Activated CD4-positive, CD25-positive, alpha-beta regulatory T cell treated with anti-CD3 and anti-CD28 coated beads, Interleukin-2, amount 50 U/mL, for 16 hours (primary cell): ENCODE measurements around the gene NABP1.

ENCODE experiments used
- DNase-seq: peaks from one replicate; pipeline ENCODE4 v3.0.0-alpha.2; 2020; ENCODE audit warnings: low read depth, low spot score

The NABP1 gene

GRCh38 chr2:191649519-191649918, 28.4 kb upstream of the NABP1 start:
- no peak for DNase-seq

DNA sequence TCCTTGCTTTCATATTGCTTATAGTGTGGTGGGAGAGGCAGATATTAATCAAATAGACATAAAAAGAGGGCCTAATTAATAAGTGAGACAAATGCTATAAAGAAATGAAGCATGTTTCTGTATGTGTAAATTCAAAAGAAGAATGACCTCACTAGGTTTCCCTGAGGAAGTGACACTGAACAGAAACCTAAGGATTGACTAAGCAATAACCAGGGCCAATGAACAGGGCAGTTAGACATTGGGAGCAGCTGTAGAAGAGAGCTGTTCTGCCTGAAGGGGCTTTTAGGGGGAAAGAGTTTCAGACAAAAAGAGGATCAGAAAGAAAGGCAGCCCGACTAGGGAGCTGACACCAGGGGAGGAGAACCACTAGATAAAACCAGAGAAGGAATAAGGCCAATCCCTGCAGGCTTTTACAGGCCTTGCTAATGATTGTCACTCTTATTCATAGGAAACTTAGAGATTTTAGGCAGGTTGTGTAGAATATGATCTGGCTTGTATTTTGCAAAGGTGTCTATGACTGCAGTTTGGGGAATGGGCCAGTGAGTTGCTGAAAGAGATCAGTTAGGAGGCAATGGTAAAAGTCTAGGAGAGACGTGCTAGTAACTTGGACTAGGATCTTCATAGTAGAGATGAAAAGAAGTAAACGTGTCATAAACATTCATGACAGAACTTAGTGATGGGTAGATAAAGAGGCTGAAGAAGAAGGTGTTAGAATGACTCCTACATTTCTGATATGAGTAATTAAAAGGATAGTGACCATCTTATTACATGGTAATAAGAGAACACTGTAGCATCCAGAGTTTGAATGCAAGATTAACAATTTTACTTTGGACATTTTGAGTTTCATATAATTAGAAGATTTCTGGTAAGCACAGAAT, 26.8 kb upstream of the NABP1 start:
- no peak for DNase-seq

GRCh38 chr2:191653667-191654391, 24.1 kb upstream of the NABP1 start:
- DNase-seq, result no peak

DNA sequence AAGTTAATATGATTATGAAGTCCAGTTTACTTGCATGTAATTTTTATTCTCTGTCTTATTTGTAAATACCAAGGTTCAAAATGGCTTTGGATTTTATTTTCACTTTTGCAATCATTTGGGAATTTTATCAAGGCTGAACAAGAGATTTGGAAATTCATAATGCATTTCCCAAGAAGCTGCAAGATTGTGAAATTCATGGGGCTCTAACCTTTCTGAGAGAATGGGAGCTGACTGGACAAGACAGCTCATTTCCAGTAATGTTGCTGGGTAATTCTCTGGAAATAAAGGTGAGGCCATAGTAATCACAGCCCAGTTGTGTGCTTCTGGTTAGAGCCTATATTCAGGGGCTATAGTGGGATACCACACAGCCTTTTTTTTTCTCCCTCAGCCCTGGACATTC, 21.5 kb upstream of the NABP1 start:
- no peak for DNase-seq

GRCh38 chr2:191656792-191657191, 21.1 kb upstream of the NABP1 start:
- DNase-seq, result no peak

- no peak for DNase-seq
Measured at GRCh38 chr2:191657977-191658376, 20.0 kb upstream of the NABP1 start.

- DNase-seq, result no peak
Measured at GRCh38 chr2:191659198-191659597, 18.7 kb upstream of the NABP1 start.

DNA sequence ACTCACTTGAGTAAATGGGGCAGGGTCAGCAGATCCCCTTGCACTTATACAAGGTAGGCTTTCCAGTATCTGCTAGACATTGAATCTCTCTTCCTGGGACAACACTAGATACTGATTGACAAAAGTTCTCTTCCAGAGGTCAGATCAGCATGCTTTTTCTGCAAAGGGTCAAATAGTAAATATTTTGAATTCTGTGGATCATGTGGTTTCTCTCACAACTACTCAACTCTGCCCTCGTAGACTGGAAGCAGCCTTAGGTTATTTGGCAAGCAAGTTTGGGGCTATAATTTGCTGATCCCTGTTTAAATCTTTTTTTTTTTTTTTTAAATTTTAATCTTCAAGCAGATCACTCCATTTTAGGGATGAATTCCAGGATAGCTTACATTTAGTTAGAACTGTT, 17.4 kb upstream of the NABP1 start:
- no peak for DNase-seq

DNA sequence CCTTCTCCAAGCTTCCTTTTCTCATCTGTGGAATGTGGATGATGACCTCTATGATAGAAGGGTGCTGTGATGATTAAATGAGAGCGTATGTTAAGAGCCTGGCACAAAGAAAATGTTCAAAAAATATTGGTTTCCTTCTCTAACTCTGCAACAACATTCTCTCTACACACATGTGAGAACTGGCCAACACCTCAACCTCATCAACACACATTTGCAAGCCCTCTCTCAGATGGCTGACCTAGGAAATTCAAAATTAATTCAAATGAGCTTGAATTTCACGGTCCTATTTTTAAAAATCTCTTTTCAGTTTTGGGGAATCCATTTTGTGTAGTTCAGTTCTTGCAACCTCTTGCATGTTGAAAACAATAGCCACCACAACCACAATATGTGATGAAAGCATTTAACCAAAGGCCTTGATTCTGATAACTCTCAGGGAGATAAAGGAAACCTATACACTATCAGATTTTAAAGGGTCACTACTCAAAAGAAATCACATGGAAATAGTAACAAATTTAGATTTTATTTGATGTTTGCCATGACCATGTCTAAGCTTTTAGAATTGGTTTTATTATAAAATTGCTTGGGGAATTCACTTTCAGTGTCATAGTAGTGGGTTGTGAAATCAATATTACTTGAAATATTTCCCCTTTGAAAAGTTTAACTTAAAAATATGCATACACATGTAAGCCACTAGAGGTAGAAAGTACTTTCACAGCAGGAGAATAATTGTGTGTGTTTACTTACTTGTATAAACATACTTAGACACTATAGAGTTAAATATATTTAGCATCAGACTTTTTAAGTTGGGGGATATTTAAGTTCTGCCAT, 16.6 kb upstream of the NABP1 start:
- DNase-seq, result no peak

- no peak for DNase-seq
Measured at GRCh38 chr2:191664823-191665677, 12.9 kb upstream of the NABP1 start.

- no peak for DNase-seq
Measured at GRCh38 chr2:191666226-191666625, 11.7 kb upstream of the NABP1 start.

DNA sequence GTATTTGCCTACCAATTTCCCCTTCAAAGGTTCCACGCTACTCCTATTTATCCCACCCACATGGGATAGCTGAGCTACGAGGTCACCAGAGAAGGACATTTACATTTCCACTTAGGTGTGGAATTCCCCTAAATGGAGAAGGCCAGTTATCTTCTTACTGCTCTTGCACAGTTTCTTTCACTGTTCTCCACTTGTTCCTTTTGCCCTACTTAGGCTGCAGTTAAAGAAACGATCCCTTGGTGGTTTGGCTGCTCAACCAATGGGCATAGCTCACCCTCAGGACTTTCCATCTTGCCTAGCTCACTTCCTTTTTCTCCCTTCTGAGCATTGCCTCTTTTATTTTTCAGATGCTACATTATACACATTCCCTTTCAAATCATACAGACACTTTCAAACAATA, 11.2 kb upstream of the NABP1 start:
- DNase-seq, result no peak

DNA sequence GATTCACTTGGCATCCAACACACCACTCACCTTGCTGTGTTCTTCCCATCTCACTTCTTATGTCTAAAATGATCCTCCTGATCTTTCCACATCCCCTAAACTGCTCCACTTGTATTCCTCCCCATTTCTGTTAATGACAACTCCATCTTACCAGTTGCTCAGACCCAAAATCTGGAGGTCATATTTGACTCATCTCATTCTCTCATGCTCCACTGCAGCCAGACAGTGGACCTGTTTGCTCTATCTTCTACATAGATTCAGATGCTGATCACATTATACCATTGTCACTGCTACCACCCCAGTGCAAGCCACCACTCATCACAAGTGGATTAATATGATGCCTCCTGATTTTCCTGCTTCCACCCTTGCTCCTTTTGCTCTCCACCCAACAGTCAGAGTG, 7.9 kb upstream of the NABP1 start:
- no peak for DNase-seq

DNA sequence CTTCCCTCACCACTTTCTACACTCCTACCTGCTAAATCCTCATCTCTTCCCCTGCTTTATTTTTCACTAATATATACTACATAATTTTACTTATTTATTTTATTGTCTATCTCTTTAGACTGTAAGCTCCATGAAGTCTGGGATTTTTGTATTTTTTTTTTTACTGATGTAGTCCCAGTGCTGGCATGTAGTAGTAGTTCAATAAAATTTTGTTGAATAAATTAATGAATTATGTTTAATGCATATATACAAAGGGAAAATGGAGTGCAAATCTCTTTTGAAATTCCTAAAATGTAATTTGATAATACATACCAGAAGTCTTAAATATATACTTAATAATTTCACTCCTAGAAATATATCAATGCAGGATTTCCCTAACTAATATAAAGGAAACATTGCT, 7.1 kb upstream of the NABP1 start:
- DNase-seq, result no peak

GRCh38 chr2:191675807-191676721, 1.9 kb upstream of the NABP1 start:
- peak; percentile 37 for DNase-seq

- DNase-seq, result no peak
Measured at GRCh38 chr2:191676790-191677645, 918 bp upstream of the NABP1 start.

- peak; percentile 40 for DNase-seq
Measured at GRCh38 chr2:191678437-191679100, 633 bp downstream of the NABP1 start.

GRCh38 chr2:191679818-191680600, 2.1 kb downstream of the NABP1 start:
- peak; percentile 7 for DNase-seq
